B cell (primary cell): ENCODE results near the gene CASZ1.

Experiments used
- CTCF ChIP-seq: fragments of 200-600 bp; IDR thresholded peaks from one replicate; pipeline ENCODE4 v1.8.0; 2022; ENCODE audit warnings: antibody characterized with exemption, mild to moderate bottlenecking
- EZH2 ChIP-seq: IDR thresholded peaks from 2 replicates; pipeline ENCODE4 v1.6.1; 2012; ENCODE audit warnings: borderline replicate concordance, low read depth, mild to moderate bottlenecking, moderate library complexity, low read length; ENCODE audit not compliant: insufficient read depth, poor library complexity, severe bottlenecking

- TF ChIP-seq EZH2 (no peak), CTCF (no peak)
Observed at GRCh38 chr1:10661453-10661852, 135.0 kb downstream of the CASZ1 start.
